22Rv1 (cell line): ENCODE data around the gene MATCAP1.

Experiments
- ZFX ChIP-seq: fragments of 450-650 bp; IDR thresholded peaks from 2 replicates; pipeline ENCODE4 v1.6.1; 2017; ENCODE audit warnings: antibody characterized with exemption, borderline replicate concordance
- TF ChIP-seq, protein P1 (sequence below): fragments of 450-650 bp; IDR thresholded peaks from 2 replicates; pipeline ENCODE4 v1.5.1; 2017; ENCODE audit warnings: mild to moderate bottlenecking

DNA sequence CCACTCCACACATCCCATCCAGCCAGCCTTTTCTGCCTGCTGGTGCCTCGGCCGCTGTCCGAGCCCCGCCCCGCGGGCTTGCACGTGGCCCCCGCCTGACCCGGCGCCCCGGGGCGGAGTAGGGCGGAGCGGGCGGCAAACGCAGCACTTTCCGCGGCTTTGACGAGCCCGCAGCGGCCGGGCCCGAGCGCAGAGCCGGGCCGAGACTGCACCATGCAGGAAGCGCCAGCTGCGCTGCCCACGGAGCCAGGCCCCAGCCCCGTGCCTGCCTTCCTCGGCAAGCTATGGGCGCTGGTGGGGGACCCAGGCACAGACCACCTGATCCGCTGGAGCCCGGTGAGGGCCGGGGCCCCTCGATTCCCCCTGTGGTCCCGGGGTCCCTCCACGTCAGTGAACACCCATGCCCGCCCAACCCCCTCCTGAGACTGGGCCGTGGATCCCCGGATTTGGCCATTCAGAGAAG is 19.1 kb downstream of the MATCAP1 start, which contains the start of gene HSF4:
- TF ChIP-seq, protein P1, sequence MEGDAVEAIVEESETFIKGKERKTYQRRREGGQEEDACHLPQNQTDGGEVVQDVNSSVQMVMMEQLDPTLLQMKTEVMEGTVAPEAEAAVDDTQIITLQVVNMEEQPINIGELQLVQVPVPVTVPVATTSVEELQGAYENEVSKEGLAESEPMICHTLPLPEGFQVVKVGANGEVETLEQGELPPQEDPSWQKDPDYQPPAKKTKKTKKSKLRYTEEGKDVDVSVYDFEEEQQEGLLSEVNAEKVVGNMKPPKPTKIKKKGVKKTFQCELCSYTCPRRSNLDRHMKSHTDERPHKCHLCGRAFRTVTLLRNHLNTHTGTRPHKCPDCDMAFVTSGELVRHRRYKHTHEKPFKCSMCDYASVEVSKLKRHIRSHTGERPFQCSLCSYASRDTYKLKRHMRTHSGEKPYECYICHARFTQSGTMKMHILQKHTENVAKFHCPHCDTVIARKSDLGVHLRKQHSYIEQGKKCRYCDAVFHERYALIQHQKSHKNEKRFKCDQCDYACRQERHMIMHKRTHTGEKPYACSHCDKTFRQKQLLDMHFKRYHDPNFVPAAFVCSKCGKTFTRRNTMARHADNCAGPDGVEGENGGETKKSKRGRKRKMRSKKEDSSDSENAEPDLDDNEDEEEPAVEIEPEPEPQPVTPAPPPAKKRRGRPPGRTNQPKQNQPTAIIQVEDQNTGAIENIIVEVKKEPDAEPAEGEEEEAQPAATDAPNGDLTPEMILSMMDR, result no peak
- no peak for TF ChIP-seq ZFX
